SK-N-MC (cell line): Measurements from ENCODE around the gene SLC38A2.

ENCODE experiments used
- DNase-seq: peaks from one replicate; pipeline ENCODE4 v3.0.0-alpha.2; 2011; ENCODE audit warnings: low read depth, low spot score
- H3K27ac ChIP-seq: fragments of 200-600 bp; sonication (generic); 2 replicates; pipeline ENCODE4 v1.5.1; 2016; ENCODE audit warnings: mixed run types
- H3K36me3 ChIP-seq: fragments of 200-600 bp; sonication (generic); 2 replicates; pipeline ENCODE4 v1.6.1; 2017; ENCODE audit warnings: antibody characterized with exemption, low read length, mixed read lengths; ENCODE audit not compliant: insufficient read depth
- H3K4me3 ChIP-seq: fragments of 200-600 bp; sonication (generic); 2 replicates; pipeline ENCODE4 v1.5.1; 2016
- H3K9ac ChIP-seq: fragments of 200-600 bp; sonication (generic); 2 replicates; pipeline ENCODE4 v1.8.0; 2017; ENCODE audit warnings: mixed run types, mixed read lengths; ENCODE audit not compliant: insufficient read length
- H3K9me3 ChIP-seq: fragments of 200-600 bp; sonication (generic); 2 replicates; pipeline ENCODE4 v1.6.1; 2017; ENCODE audit warnings: low read depth, mild to moderate bottlenecking, antibody characterized with exemption, low read length, moderate library complexity, mixed read lengths
- EZH2 ChIP-seq: fragments of 200-600 bp; sonication (generic); IDR thresholded peaks from one replicate; pipeline ENCODE4 v1.6.1; 2017; ENCODE audit warnings: antibody characterized with exemption
- FOXP2 ChIP-seq: optimal IDR thresholded peaks from 2 replicates; pipeline ENCODE3; 2011; ENCODE audit warnings: mild to moderate bottlenecking, moderate library complexity; ENCODE audit not compliant: insufficient read depth; ENCODE audit errors: extremely low read length, control extremely low read depth
- POLR2AphosphoS5 ChIP-seq: IDR thresholded peaks from 2 replicates; pipeline ENCODE4 v1.6.1; 2012; ENCODE audit warnings: mild to moderate bottlenecking, low read depth, low read length, borderline replicate concordance

SLC38A2 gene

DNA sequence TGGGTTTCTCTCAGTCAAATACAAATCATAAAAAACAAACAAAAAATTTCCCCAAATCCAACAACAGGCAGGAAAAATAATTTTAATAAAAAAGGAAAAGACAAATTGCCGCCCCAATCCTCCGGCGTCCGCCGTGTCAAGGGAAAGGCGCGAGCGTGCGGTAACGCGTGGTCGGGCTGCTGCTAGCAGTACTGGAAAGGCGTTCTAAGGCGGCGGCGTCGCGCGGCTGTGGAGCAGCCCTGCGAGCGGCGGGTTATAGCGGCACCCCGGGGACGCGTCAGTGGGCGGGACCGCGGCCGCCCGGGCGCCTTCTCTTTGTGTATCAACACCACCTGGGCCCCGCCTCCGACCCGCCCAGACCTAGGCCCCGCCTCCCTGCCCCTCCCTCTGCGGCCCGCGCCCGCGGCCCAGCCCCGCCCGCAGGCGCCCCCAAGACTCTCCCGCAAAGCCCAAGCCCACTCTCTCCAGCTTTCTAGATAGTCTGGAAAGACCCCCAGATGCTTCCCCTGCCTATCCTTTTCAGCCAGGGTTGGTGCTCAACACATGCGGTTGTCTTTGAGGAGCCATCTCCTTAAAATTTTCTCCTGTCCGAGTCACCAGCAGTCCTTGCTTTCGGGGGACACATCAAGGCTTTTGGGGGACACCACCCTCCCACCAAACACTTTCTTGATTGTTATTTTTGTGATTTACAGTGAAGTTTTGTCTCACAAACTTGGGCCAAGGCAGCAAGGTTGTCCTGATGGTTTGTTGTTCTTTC is at the start of gene SLC38A2:
Gene SLC38A2, minus strand, starts transcription at position 230 of the 757 bp plus-strand sequence. CDS start 1,480 bp downstream, outside the sequence.
- Histone ChIP-seq H3K27ac (peak within 1 kb of the TSS; percentile 96), H3K9me3 (no peaks in the 10 kb centered on the region), H3K36me3 (peaks cover 37% of the 10 kb centered on the region), H3K9ac (peak within 1 kb of the TSS; percentile 100), H3K4me3 (peak within 1 kb of the TSS; percentile 97)
- DNase-seq, result no peak
- TF ChIP-seq FOXP2 (peak; percentile 40), EZH2 (no peak), POLR2AphosphoS5 (peak; percentile 100)

- Histone ChIP-seq H3K27ac (no peak overlapping the region), H3K4me3 (no peak overlapping the region), H3K36me3 (no peaks in the 10 kb centered on the region), H3K9me3 (no peaks in the 10 kb centered on the region), H3K9ac (no peak overlapping the region)
- no peak for DNase-seq
- TF ChIP-seq FOXP2 (no peak), POLR2AphosphoS5 (no peak), EZH2 (no peak)
Observed at GRCh38 chr12:46419675-46420074, 47.1 kb upstream of the SLC38A2 start.

DNA sequence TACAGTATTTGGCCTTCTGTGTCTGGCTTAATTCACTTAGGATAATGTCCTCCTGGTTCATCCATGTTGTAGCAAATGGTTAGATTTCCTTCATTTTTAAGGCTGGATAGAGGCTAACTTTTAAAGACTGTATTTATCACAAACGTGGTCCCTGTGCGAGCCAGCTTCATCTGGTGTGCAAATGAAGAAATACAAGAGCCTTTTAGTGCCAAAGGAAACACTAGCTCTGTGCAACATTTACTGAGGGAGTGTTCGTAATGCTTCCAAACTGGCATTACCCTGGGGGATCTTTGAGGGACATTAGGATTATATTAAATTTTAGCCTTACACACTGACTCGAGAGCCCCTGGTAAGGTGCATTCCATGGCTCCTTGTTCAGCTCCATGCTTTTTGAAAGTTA is 43.0 kb upstream of the SLC38A2 start:
- H3K4me3 ChIP-seq, result no peak overlapping the region
- TF ChIP-seq POLR2AphosphoS5, result no peak
- TF ChIP-seq FOXP2, result no peak
- TF ChIP-seq EZH2, result no peak
- DNase-seq, result no peak

DNA sequence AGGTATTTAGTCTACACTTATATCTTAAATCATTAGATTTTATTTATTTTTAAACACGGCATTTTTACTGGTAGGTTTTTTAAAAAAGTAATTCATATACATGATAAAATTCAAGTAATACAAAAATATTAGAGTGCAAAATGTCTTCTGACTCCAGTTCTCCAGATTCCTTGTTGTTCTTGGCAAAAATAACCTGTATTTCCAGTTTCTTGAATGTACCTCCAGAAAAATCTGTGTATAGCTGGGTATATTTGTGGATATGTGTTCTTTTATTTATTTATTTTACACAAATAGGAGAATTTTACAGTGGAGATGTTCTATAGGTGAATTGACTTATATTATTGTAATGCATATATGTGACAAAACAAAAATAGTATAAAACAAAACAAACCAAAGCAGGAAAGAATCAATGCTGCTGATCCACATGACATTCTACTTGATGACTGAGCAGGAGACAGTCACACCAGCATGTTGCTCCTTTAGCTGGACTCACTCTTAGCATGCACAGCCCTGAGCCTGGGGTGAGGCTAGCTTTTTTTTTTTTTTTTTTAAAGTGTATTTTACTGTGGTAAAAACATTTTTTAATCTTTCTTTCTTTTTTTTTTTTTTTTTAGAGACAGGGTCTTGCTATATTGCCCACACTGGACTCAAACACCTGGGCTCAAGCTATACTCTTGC is 42.2 kb upstream of the SLC38A2 start:
- Histone ChIP-seq H3K9ac (no peak overlapping the region), H3K9me3 (no peaks in the 10 kb centered on the region), H3K36me3 (no peaks in the 10 kb centered on the region), H3K4me3 (no peak overlapping the region), H3K27ac (no peak overlapping the region)
- TF ChIP-seq POLR2AphosphoS5, result no peak
- no peak for TF ChIP-seq FOXP2
- no peak for TF ChIP-seq EZH2
- no peak for DNase-seq

More for the DNA sequence above, 43.0 kb upstream of the SLC38A2 start:
- Histone ChIP-seq H3K9ac (no peak overlapping the region), H3K9me3 (no peaks in the 10 kb centered on the region), H3K27ac (no peak overlapping the region), H3K36me3 (no peaks in the 10 kb centered on the region)

DNA sequence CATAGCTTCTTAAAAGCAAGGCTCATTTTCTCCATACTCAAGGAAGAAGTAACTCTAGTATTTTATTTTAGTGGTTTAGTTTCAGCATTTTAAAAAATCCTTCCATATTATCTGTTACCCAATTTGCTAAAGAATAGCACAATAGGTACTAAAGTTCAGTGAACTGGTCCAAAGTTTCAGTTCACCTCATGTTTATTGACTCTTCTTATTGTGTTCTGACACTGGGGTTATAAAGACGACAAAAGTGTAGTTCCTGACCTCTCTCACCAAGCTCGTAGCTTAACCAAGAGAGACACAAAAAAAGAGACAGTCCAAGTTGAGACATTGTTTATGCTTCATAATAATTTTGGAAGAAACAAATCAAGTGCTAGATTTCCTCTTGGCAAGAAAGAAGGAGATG is 40.8 kb upstream of the SLC38A2 start:
- no peaks in the 10 kb centered on the region for H3K9me3 ChIP-seq
- no peak overlapping the region for H3K9ac ChIP-seq
- TF ChIP-seq FOXP2, result no peak
- no peak for TF ChIP-seq EZH2
- no peak for TF ChIP-seq POLR2AphosphoS5
- no peak overlapping the region for H3K4me3 ChIP-seq
- no peak overlapping the region for H3K27ac ChIP-seq
- no peak for DNase-seq
- H3K36me3 ChIP-seq, result no peaks in the 10 kb centered on the region

DNA sequence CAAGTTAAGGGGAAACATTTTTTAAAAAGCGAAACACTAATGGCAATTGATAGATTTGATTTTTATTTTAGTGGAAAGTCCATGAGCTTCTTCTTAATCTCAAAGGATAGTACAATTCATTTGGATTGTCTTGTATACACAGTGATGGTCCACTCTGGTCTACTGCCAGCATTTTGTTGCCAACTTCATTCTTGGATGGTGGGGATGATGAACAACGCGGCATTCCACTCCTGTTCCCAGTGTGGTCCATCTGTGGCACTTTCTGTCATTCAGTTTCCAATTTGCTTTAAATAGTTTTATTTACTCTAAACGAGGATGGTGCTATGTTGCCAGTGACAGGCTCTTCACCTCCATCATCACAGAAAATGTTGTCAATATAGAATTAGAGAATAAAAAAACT is 40.3 kb upstream of the SLC38A2 start:
- Histone ChIP-seq H3K27ac (no peak overlapping the region), H3K9ac (no peak overlapping the region), H3K9me3 (no peaks in the 10 kb centered on the region), H3K4me3 (no peak overlapping the region), H3K36me3 (no peaks in the 10 kb centered on the region)
- TF ChIP-seq EZH2, result no peak
- TF ChIP-seq POLR2AphosphoS5, result no peak
- no peak for TF ChIP-seq FOXP2
- DNase-seq, result no peak

GRCh38 chr12:46410495-46410894 is 37.9 kb upstream of the SLC38A2 start:
- no peak for DNase-seq
- Histone ChIP-seq H3K27ac (no peak overlapping the region), H3K9ac (no peak overlapping the region), H3K9me3 (no peaks in the 10 kb centered on the region), H3K4me3 (no peak overlapping the region), H3K36me3 (no peaks in the 10 kb centered on the region)
- no peak for TF ChIP-seq POLR2AphosphoS5
- TF ChIP-seq EZH2, result no peak
- TF ChIP-seq FOXP2, result no peak

- Histone ChIP-seq H3K27ac (no peak overlapping the region), H3K36me3 (no peaks in the 10 kb centered on the region), H3K9me3 (no peaks in the 10 kb centered on the region), H3K4me3 (no peak overlapping the region), H3K9ac (no peak overlapping the region)
- TF ChIP-seq FOXP2 (no peak), POLR2AphosphoS5 (no peak), EZH2 (no peak)
- DNase-seq, result no peak
Observed at GRCh38 chr12:46409974-46410373, 37.4 kb upstream of the SLC38A2 start.
